Stimulated activated CD4-positive, alpha-beta T cell treated with anti-CD3 and anti-CD28 coated beads, TNF-alpha, amount 100 ng/mL, for 1 hour (primary cell): ENCODE data around the gene TNS3.

Experiments
- DNase-seq, 3 donors: peaks; one replicate each; pipeline ENCODE4 v3.0.0-alpha.2; 2020; ENCODE audit warnings: low read depth in 3 of 3, low spot score in 1 of 3

TNS3 gene

DNA sequence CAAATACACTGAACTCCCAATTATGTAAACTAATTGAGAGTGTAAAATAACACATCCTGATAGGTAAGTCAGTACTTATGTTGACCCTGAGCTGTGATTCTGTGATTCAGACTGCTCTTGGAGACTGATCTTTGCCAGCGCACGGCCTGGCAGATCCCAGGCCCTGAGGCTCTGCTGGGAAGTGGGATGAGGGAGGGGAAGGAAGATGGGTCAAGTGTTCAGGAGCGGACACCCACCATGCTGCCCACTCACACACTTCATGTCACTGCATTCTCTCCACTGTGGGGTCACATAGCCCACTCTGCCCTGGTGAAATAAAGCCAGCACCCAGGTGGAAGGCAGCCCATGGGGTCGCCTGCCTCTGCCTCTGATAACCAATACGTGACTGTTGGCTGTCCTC is 226.2 kb downstream of the TNS3 start:
- DNase-seq: no peak

DNA sequence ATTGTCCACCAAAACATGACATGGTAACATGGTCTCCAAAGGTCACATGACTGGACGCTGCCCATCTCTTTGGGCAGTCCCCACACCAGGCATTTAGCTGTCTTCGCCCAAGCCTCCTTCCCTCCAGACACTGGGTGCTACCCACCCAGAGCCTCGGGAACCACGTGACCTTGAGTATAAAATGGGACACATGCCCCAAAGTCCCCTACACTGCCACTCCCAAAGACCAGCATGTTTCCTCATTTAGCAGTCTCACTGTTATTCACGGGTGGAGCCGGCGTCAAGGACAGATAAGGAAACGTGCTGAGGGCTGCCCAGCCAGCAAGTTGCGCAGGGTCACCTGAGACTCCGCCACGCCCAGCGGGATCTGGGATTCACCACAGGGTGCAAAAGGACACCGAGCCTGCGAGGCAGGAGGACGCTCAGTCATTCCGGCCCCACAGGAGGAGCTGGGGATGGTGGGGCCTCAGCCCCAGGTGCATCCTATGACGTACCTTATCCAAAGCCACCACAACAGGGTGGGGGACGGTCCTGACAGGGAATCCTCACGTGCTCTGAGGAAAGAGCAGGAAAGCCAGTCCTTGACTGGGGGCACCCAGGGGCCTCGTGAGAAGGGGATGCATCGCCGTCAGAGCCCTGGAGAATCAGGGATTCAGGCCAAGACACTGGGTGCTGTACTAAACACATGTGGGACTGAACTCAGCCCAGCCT is 226.9 kb downstream of the TNS3 start:
- DNase-seq: no peak

DNA sequence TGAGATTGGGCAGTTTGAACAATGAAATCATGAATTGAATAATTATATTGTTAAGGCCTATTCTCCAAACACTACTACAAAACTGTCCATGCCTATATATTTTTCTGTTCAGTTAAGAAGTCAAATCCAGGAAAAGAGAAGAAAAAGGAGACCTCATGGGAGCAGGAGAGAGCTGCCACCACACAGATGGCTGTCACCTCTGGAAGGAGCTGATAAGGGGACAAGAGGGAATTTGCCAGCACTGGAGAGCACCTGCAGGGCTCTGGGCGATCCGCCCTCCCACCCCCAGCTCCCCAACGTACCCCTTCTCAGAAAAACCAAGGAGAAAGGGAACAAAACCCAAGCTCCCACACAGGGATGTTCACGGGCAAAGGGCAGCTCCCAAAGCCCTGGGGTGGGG is 227.8 kb downstream of the TNS3 start:
- DNase-seq: no peak

DNA sequence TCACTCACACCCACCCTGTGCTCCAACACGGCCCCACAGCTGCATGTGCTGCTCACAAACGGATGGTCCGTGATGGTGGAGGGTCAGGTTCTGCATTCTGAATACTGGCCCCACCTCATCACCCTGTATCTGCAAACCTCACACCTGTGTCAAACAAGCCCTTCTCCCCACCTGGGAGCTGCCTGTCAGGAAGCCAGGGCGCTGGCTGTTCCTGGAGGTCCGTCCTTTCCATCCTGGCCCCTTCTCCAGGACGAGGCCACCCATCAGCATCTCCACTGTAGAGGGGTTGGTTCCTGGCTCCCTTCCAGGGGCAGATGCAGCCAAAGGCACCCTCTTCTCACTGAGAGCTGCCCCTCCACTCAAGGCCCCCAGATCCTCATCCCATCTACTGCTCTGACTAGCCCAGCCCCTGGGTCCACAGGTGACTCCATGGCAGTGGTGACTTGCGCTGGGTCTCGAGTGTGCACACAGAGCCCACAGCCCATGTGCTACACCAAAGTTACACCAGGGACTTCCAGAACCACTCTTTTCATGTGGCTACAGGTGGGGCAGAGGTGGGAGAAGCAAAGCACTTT is 229.4 kb downstream of the TNS3 start:
- DNase-seq: no peak

DNA sequence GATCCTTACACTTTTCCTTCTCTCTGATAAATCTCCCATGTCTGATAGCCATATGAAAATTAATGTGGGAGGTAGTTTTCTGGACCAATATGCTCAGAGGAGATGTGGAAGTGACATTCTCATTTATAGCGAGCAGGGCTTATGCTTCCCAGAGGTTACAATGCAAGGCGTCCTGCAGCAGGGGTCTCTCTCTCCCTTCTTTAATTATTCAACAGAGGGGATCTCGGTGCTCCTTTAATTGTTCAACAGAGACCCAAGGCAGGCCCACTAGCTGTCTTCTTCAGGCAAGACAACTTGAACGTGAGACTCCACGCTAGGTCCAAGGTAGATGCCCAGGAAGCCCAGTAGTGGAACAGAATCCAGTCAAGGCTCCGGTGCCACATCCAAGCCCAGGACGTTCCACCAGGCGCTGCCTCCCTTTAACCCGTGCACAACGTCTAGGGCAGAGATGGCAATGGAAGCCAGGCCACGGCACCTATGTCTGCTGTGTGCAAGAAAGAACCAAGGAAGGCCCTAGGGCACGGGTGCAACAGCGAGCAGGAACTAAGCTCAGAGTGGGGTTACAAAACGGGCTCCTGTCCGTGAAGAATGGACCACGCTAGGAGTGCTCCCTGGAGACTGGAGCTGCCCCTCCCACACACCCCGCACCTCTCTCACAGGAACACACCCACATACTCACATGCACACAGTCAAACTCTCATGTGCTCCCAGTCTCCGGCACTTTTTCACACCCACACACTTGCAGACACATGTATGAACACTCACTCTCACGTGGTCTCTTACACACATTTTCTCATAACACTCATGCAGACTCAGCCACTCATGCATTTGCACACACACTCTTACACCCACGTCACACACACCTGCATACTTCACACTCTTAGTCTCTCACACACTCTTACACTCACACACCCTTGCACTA is 230.4 kb downstream of the TNS3 start:
- no peak for DNase-seq

DNA sequence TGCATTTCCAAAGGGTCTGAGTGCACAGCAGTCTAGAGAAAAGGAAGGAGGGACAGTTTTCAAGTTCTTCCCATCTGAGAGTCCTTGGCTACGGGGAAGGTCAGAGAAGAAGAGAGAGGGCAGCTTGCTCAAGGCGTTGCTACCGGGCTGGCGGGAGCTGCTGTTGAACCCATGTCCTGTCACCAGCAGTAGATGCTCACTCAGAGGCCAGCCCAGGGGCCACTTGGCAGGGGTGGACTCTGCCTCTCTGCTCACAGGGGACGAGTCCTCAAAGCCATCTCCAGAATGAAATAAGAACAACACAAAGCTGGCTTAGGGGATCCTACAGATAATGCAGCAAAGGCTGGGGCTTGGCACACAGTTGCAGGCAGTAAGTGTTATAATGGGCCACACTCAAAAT is 231.5 kb downstream of the TNS3 start:
- no peak for DNase-seq

DNA sequence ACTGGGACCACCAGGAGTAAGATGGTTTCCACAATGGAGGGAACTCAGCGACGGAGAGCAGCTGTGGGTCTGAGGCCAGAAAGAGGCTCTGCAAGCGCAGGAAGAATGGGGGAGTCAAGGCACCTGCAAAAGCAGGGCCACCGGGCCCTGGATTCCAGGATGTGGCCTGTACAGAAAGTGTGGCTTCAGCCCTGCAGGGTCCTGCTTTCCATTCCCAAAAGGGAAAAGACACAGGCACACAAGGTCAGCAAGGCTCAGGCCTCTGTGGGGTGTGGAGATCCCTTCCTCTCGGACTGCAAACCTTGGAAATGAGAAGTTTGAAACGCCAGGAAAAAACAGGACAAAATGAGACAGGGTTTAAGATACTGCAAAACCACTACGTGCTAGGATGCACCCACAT is 232.5 kb downstream of the TNS3 start:
- no peak for DNase-seq

DNA sequence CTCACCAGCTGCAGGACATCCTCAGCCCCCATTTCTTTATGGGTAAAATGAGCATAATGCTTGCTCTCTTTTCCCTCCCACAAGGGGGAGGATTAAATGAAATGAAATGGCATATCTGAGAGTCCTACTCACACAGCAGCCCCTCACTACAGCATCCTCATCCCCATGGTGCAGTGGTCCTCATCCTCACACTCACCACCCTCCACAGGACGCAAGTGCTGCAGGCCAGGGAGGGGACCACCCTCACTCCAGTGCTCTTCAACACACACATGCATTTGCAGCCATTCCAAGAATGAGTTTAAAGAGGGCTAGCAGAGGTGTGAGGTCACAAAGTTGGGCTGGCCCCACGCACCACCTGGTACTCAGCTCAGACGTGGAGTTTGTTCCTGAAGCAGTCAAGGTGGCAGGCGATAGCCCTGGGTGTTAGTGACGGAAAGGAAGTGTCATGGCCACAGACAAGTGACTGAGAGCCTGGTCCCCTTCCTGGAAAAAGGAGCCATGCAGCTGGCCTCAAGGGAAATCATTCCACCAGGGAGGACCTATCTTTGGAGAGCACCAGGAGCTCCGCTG is 234.0 kb downstream of the TNS3 start:
- DNase-seq: no peak

DNA sequence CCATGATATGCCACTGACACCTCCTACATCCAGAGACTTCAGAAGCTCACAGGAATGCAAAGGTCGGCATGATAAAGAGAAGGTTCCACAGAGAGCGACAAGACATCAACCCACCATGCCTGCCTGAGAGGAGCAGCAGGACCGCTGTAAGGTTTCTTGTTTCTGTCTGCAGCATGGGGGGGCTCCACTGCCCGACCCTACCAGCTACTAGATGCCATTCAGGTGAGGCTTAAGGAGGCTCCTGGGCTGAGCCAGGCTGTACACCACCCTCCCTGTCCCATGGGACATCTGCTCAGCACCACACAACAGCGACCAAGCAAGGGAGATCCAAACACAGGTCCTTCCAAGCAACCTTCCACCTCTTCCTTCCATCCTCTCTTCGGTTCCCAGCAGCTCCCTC is 234.6 kb downstream of the TNS3 start:
- no peak for DNase-seq

DNA sequence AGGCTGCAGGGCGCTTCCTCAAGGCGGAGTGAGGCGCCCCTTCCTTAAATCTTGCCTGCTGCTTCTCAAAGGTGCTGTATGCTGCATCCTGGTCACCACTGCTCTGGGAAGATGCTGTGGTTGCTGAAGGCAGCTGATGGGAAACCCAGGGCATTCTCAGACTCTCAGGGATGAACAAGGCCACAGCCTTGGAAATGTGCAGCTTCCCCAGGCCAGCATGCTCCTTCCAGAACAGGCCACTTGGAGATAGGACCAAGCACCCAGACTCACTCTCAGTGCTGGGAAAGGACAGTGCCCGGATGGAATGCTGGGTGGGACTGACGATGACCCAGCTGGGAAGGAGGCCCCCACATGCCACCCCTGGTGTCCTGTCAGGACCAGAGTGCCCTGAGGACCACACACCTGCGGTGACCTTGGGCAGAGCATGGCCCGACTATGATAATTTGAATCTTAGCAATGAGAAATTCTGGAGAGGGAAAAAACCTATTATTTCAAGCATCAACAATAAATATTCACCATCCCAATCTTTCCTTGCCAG is 235.5 kb downstream of the TNS3 start:
- DNase-seq: no peak

DNA sequence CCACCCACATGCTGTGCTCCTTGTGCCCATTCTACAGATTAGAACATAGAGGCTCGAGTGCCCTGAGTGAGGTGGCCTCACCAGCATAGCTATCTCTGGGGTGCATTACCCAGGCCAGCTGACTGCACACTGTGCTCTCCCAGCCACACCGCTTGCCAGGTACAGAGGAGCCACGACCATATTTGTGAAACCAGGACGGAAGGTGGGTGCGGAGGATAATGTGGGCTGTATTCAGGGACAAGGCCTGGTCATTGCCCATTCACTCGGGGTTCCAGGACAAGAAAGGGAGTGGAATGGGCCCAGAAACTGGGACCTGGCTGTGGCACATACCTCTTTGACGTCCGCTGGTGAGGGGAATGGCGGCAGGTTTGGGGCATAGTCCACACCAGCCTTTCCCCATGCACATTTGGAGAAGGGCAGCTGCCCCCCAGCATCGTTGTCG is 236.0 kb downstream of the TNS3 start:
- no peak for DNase-seq

DNA sequence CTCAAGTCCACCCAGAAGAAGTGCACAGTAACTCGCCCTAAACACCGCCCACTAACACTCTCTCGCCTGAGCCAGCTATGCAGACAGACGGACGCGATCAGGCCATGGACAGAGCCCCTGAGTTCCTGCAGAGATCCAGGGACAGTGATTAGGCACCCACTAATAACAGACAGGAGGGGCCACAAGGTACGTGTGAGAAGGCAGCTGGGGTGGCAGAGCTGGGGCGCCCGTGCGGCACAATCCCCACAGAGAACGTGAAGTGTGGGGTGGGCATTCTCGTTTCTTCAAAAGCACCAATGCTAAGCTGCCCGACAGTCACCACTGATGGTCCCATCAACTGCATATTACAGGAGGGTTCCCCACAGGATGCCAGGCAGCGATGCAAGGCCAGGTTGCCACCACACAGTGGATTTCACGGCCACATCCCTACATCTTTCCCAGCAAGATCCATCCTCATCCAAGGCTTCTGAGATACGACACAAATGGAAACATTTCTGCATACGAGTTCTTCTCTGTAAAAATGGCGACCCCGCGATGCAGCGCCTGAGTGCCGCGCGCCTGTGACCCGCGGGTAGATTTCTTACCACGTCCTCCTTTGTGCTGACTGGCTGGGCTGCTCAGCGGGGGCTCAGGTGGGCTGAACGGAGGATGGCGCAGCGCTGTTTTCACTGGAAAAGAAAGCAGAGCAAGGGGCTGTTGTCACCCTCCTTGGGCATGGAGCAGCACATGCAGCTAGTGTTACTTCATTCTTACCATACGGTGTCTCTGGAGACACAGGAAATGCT is 237.5 kb downstream of the TNS3 start:
- no peak for DNase-seq

DNA sequence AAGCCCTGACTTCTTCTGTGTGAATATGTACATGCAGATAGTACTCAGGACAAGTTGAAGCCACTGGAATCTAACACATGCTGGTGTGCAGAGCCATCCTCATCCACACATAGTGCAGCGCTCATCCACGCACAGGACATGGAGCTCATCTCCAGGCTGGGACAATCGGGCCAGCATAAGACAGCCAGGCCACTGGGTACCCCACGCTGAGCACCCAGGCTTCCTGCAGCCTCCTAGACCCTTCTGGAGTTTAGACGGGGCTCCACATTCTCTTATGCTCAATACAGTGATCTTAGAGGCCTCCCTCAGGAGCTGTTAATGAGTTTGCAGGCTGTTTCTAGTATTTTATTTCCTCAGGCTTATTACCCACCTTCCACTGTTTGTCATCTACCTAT is 238.9 kb downstream of the TNS3 start:
- no peak for DNase-seq

DNA sequence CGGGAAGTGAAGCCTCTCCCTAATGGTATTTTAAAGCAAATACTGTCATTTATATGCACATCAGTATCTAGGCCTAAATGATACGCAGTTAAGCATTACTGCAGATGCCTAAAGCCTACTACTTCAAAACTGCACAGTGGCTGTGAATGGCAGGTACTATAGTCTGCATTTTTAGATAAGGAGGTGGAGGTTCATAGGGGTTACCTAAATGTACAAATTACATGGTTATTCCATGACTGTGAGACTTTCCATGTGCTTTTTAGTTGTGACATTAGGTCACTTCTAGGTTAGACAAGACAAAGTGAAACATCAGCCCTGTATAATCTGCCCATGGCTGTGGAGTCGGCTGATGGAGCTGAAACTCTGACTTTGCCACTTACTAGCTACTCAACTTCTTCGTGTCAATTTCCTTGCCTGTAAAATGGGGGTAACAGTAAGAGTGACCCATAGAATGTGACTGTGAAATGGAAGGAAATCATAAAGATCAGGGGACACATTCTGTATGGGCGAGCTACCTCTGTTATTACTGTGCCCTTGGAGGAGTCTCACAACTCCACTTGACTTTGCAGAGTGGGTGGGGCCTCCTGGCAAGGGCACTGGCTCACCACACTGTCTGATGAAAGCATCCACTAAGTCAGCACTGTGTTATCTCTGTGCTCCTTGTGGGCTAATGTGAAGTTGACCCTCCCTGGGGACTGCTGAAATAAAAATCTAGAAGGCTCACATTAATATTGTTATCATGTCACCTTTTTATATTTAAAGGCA is 239.4 kb downstream of the TNS3 start:
- no peak for DNase-seq

DNA sequence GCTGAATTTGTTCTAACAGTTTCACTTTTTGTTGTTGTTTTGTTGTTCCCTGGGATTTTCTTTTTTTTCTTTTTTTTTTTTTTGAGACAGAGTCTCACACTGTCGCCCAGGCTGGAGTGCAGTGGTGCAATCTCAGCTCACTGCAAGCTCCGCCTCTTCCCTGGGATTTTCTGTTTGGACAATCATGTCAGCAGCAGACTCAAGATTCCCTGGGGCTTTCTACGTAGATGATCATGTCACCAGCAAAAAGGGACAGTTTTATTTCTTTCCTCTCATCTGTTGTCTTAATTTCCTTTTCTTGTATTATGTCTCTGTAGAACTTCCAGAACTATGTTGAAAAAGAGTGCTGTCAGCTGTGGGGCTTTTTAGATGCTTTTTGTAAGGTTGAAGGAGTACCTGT is 241.4 kb downstream of the TNS3 start:
- no peak for DNase-seq

DNA sequence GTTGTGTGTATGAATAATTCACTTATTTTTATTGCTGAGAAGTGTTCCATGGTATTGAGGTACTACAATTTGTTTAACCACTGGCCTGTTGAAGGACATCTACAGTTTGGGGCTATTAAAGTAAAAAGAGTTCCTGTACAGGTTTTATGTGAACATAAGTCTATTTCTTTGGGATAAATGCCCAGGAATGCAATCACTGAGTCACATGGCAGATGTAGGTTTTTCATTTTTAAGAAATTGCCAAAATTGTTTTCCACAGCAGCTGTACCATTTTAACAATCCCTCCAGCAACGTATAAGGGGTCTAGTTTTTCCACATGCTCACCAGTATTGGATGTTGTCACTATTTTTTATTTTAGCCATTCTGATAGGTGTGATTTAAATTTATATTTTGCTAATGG is 243.9 kb downstream of the TNS3 start:
- DNase-seq: no peak

DNA sequence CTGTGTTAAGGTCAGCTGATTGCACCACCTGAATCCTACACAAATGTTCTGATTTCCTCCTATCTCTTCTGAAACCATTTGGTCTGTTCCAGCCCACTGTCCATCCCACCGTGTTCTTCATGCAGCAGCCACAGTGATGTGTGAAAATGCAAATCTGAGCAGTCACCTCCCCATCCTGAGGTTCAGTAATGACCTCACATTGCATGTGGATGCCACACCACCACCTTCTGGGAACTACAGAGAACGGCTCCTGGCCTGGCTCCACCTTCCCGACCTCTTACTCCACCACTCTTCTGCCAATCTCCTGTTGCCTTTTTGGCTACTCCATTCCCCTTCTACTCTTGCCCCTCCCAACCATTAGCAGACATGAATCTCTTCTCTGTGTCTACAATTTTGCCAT is 244.4 kb downstream of the TNS3 start:
- no peak for DNase-seq

DNA sequence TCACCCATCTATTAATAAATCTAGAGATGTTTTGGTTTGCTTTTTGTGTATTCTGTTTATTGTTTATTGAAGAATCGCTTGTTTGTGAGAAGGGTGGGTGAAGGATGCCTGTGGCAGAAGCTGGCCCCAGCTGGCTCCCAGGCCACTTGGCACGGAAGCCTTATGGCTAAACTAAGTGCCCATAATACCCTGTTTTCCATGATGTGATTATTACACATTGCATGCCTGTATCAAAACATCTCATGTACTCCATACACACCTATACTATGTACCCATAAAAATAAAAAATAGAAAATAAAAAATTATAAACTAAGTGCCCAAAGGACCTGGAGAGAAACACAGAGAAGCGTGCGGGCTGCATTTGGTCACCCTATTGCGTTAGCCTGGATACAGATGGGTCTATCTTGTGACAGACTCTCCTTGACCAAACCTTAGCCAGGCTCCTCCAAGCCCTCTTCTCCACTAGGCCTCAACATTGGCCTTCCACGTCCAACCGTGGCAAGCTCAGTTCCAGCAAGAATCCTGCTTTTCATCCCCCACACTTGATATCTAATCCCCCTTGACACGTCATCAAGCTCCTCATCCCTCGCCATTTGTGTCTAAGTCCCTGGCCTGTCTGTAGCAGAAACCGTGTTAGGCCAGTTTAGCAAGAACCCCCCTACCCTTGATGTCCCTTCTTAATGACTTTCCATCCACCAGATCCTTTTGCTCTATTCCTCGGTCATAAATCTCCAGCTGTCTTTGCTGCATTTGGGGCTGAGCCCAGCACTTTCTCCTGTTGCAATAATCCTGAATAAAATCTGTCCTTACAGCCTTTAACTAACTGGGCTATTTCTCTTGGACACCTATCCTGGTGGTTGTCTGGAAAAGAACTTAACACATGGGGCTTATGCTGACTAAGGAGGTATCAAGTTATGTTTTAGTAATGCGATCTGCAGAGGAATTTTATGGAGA is 245.2 kb downstream of the TNS3 start:
- DNase-seq: no peak
